Measurements from ENCODE around the gene CD99.

GRCh38 chrX:2650865-2651264 lies 40.2 kb upstream of the CD99 start:
- TF ChIP-seq CTCF (IDR thresholded peaks at IDR 0.05) (no peak), POLR2A (IDR thresholded peaks at IDR 0.05) (no peak)

Measured in adrenal gland (tissue), 5 donors.